Erythroblast (primary cell): ENCODE measurements around the gene PRTFDC1.

ENCODE experiments used
- GATA1 ChIP-seq: IDR thresholded peaks from 2 replicates; pipeline ENCODE4 v1.6.1; 2011; ENCODE audit warnings: low read depth, mild to moderate bottlenecking, control low read depth, low read length, moderate library complexity
- POLR2A ChIP-seq: IDR thresholded peaks from 2 replicates; pipeline ENCODE4 v1.6.1; 2011; ENCODE audit warnings: mild to moderate bottlenecking, low read length

GRCh38 chr10:24886290-24886680 lies 66.1 kb downstream of the PRTFDC1 start:
- TF ChIP-seq POLR2A (no peak), GATA1 (no peak)
